ENCODE data around the gene SQSTM1.

GRCh38 chr5:179793468-179794139 lies 27.1 kb upstream of the SQSTM1 start, which contains the start of gene LTC4S:
- no peak for TF ChIP-seq CTCF (conservative IDR thresholded peaks at IDR 0.05; ENCODE audit: low read depth, low read length)
- TF ChIP-seq EZH2 (IDR thresholded peaks at IDR 0.05; ENCODE audit: borderline replicate concordance, low read depth, low read length, poor library complexity, severe bottlenecking), result no peak

All from A673 (cell line).